Left renal pelvis (tissue), 4 donors: ENCODE results near the gene VPS13D. TPM values are rescaled to one million over a fixed set of nuclear protein-coding genes. Genes with fewer than 3 reads are reported as not detected.

Source experiments
- DNase-seq, 4 donors: peaks; one replicate each; pipeline ENCODE4 v3.0.0-alpha.2; 2013; ENCODE audit warnings: low read depth in 4 of 4, low spot score in 3 of 4
- polyA plus RNA-seq, 4 donors: library from polyadenylated mRNA; unstranded; fragments of 120-200 nt; gene quantifications; one replicate each; pipeline ENCODE4 v1.2.1, GENCODE V29; 2013; ENCODE audit not compliant: insufficient read length in 4 of 4

Gene VPS13D
- polyA plus RNA-seq, 4 donors = 28.6 to 32.3 (median 30.4) TPM

DNA sequence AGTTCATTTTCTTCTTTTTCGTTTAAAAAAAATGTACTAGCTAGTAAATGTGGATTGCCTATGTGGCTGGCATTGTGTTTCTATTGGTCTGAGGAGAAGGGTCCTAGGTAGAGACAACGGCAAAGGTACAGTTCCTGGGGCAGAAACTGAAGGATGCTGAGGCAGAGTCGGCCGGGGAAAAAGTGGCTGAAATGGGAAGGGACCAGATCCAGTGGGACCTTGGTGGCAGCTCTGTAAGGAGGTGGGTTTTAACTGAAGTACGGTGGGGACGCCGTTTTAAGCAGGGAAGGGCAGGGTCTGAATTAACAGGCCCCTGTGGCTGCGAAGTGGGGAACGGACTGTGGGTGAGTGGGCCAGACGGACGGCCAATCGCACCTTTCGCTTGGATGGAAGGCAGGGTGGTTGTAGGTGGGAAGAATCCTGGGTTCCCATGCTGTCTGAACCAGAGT is 420 bp upstream of the VPS13D start:
- no peak for DNase-seq

DNA sequence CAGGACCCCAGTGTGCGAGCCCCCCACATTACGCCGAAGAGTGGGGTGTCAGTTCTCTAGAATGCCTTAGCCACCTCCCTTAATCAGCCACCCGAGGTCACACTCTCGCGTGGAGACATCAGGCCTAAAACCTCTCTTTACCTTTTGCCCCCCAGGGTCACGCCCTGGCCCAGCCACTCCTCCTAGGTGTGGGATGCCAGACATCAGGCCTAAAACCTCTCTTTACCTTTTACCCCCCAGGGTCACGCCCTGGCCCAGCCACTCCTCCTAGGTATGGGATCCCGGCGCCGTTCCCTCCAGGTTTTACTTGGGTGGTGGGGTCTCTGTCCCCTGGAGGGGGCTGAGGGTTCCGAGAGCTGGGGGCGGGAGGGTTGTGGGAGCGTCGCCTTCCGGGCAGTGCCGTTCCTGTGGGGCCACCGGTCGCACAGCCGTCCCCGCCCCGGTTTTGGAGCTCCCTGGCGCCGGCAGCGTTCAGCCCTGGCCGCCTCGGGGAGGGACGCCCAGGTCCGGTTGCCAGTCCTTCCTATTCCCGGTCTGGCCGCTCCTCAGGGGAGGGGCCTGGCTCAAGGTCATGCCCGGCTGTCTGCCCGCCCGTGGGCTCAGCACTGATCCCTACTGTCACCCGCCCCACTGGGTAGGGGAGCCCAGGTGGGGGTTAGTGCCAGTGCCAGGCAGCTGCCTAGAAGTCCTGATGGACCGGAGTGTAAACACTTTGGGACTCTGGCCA is 882 bp downstream of the VPS13D start:
- DNase-seq = no peak

DNA sequence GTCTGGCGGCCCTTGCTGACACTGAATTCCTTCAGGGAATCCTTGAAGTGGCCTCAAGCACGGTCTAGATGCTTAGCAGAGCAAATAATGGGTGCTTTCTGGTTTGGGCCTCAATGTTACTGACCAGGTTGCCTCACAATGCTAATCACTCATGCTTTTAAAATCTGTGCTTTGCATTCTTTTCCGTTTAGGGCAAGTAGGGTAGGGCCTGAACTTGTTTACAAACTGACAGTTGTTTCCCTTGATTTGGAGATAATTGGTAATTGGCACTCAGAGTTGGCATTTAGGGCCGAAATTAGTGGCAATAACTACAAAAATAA is 1.4 kb downstream of the VPS13D start:
- DNase-seq = no peak

DNA sequence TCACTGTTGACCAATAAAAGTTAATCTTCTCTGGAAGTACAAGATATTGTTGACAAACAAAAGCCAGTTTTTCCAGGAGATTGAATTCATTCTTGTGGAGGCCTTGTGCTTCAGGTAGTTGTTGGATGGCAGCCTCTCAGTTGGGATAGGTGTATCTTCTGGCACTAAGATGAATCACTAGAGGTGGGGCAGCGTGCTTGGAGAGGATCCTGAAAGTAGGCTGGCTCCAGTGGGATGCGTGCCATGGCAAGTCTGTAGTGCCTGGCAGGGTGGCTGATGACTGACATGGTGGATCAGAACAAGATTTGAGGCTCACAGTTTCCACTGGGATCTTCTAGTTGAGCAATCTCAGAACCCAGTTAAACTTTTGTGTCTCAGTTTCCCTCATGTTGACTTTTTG is 2.4 kb downstream of the VPS13D start:
- DNase-seq = no peak

DNA sequence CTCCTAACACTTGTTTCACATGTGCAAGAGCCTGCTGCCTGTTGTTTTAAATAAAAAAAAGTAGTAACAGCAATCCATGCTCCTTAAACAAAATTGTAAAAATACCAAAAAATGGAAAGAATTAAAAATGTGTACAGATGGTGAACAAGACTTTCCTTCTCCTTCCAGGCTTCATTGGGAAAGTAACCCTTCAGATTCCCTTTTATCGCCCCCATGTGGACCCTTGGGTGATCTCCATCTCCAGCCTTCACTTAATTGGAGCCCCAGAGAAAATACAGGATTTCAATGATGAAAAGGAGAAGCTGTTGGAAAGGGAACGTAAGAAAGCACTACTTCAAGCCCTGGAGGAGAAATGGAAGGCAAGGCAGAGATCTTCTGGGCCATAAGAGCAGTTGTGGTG is 14.2 kb downstream of the VPS13D start:
- DNase-seq = no peak

DNA sequence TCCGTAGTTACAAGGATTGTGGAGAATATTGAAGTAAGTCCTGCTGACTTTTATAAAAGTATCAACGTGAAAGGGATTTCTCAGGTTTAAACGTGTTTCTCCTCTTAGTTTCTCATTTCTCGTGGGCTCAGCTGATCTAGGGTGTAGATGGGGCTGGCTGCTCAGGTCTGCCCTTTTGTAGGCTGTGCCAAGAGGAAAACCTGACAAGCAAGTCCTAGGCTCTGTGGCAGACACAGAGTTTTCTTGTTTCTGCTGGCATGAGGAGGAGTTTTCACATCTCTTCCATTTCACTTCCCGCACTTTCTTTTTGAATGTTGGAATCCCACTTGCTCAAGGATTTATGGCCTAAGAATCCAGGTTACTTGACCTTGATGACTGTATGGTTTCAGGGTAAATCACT is 14.8 kb downstream of the VPS13D start:
- DNase-seq = no peak

DNA sequence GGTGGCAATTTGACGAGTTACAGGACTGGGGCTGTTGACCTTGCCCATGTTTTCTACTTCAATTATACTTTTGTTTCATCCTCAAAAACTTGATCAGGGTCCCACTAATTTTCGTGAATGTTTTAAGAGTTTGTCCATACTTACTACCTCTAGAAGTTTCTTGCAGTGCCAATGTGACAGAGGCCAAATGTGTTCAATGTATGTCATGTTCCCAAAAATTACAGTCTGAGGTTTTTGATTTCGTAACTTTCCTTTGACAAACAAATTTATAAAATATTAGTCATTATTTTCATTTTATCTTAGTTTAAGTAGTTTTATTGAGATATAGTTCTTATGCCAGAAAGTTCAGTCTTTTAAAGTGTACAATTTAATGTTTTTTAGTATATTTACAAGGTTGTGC is 15.3 kb downstream of the VPS13D start:
- no peak for DNase-seq

DNA sequence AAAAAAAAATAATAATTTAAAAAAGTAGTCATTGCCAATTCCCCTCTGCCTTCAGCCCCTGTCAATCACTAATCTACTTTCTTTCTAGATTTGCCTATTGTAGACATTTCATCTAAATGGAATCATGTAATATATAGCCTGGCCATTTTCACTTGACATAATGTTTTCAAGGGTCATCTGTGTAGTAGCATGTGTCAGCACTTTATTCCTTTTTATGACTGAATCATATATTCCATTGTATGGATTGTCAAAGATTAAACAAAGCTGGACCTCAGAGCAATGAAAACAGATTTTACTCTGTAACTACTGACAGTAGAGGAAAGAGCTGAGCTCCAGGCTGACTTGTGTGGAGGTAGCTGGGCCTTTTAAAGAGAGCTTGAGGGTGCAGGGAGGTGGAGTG is 15.9 kb downstream of the VPS13D start:
- DNase-seq = no peak

DNA sequence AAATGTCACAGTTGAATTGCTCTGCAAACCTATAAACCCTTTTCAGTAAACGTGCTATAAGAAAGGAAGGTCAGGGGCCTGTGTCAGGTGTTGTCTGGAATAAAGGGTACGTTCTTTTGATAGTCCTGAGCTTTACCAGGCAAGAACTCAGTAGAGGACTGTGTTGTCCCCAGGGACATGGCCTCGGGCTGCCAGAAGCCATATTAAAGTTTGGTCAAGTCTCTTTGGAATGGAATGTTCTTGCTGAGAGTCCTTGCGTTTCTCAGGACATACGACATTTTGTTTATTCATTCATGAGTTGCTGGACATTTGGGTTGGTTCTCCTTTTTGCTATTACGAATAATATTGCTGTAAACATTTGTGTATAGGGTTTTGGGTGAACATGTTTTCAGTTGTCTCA is 16.8 kb downstream of the VPS13D start:
- DNase-seq = no peak

DNA sequence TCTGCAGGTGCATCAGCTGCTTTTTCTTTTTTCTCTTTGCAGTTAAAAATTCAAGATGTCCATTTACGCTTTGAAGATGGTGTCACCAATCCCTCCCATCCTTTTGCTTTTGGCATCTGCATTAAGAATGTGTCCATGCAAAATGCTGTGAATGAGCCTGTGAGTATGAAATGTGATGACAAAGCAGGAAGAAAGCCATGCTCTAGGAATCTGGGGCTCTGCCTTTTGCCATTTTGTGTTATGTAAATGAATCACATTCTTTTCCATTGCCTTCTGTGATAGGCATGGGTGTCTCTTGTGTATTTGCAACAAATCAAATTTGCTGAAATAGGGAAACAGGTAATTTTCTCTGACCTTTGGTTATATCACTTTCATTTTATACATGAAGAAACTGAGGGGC is 19.4 kb downstream of the VPS13D start:
- DNase-seq = no peak

DNA sequence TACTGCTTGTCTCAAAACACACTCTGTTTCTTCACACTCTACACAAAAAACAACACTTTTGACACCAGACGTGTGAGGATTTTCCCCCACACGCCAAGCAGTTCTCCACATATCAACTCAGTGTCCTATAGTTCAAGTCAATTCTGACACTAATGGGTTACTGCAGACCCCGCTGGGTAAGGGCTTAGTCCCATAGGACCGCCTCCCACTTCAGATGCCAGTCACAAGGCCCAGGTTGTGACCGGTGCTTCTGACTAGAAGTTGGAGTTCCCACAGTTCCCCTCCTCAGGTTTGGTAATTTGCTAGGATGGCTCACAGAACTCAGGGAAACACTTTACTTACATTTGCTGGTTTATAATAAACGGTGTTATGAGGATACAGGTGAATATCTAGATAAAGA is 19.9 kb downstream of the VPS13D start:
- no peak for DNase-seq

DNA sequence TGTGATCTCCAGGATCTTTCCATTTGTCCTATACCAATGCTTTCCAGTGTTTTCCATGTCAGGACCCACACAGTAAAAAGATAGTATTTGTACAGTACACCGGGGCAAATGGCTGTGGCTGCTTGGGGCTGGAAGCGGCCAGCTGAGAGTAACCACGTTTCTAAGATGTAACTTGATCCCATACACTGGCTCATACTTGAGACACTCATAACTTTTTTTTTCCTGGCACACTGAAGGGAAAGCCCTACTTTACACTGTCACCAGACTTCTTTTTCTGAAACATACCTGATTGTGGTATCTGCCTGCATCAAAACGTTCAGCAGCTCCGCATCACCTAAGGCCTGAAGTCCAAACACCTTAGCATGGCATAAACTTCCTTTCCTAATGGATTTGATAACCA is 21.6 kb downstream of the VPS13D start:
- no peak for DNase-seq

DNA sequence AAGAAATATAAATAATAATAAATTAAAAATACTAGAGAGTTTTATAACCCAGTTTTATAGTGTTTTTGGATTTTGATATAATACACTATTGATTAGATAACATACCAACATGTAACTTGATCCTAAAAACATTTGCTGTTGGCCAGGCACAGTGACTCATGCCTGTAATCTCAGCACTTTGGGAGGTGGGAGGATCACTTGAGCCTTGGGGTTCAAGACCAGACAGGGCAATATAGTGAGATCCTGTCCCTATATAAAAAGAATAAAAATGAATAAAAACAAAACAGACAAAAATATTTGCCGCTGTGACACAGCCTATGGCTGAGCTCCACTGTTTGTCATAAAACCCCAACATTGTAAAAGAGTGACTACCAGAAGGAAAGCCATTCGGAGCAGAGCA is 26.1 kb downstream of the VPS13D start:
- no peak for DNase-seq

DNA sequence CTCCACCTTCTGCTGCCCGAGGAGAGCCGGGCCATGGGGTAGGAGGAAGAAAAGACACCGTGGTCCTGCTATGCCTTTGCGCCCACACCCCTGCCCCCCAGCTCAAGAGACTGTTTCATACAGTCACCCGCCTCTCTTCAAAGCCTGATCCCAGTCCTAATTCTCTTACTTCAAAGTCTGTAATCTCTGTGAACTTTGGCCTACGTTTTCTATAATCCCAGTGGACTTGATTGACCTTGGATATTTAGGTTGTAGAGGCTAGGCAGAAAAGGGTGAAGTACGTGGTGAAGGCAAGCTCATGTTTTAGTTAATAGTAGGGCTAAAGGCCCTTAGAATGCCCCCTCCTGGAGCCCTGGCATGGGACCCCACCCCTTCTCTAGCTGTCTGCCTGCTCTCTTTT is 28.4 kb downstream of the VPS13D start:
- no peak for DNase-seq

DNA sequence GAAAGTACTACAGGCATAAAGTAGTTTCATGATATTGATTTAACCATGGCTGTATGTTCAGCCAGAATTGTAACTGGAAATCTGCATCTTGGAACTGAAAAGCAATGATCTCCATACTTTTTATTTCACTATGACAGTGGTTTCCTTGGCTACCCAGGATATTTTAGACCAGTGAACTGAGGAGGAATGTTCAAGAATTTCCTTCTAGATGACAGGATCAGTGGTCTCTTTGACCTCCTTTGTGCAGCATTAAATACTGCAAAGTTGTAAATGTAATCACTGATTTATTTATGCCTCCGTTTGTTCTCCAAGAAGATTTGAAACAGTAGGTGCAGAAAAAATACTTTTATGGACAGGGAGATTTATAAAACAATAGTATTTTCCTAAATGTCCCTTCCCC is 39.5 kb downstream of the VPS13D start:
- DNase-seq = no peak

DNA sequence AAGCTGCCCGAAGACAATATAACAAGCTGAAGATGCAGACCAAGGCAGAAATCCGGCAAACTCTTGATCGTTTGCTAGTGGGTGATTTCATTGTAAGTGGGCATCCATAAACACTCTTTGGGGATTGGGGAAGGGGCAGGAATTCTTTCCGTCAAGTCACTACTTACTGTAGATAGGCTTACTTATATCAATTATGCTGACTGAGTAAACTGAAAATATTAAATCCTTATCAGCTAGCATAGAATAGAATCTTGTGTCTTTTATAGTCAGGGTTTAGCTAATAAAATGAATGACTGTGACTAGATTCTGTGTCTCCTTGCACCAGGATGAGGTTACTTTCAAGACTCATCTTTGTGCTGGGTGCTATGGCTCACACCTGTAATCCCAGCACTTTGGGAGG is 41.2 kb downstream of the VPS13D start:
- DNase-seq = no peak

DNA sequence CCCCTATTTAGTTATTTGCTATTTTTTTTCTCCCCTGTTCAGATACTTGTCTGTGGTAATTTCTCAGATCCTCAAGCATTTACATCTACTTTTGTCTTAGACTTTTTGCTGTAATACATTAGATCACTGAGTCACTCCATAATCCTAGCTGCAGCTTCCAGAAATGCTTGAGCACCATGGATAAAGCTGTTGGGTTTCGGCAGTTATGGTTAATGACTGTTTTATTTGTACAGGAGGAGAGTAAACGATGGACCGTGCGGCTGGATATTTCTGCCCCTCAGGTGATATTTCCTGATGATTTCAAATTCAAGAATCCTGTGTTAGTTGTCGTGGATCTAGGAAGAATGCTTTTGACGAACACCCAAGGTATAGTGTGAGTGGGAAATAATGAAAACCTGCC is 42.9 kb downstream of the VPS13D start:
- no peak for DNase-seq

DNA sequence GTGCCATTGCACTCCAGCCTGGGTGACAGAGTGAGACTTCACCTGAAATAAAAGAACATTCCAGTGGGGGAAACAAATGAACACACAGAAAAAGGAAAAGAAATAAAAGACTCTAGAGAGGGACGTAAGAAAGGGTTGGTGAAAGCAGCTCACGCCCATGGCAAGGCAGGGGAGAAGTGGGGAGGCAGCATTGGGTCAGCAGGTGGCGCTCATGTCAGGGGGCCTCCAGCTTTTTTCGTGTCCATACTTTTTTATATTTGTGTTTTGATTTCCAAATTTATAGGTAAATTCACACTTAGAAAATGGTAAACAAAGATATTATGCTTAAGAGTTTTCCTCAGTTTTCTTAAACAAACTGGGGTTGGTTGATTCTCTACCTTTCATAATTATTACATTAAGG is 45.5 kb downstream of the VPS13D start:
- no peak for DNase-seq

DNA sequence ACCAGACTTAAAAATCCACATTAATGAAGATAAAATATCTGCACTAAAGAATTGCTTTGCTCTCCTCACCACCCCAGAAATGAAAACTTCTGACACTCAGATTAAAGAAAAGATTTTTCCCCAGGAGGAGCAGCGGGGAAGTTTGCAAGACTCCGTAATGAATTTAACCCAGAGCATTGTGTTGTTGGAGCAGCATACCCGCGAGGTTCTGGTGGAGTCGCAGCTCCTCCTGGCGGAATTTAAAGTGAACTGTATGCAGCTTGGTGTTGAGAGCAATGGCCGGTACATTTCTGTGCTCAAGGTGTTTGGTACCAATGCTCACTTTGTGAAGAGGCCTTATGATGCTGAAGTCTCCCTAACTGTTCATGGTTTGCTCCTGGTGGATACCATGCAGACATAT is 46.4 kb downstream of the VPS13D start:
- peak in 2 of 4 donors; percentile 12 to 21 for DNase-seq

DNA sequence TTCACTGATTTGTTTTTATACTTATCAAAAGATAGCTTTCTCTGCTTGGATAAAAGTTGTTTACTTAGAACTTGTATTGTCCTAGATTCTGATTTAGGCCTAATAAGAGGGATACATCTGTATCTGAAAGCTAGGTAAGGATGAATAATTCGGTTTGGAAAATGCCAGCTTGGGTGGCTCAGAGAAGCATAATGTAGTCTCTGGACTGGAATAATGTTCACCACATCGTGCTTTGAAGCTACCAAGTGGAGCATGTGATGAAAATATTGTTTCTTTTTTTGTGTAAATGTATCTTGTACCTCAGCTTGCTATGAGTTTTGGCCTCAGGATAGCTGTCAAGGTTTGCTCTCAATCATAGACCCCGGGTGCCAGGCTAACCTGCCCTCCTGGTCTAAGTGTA is 49.2 kb downstream of the VPS13D start:
- no peak for DNase-seq

DNA sequence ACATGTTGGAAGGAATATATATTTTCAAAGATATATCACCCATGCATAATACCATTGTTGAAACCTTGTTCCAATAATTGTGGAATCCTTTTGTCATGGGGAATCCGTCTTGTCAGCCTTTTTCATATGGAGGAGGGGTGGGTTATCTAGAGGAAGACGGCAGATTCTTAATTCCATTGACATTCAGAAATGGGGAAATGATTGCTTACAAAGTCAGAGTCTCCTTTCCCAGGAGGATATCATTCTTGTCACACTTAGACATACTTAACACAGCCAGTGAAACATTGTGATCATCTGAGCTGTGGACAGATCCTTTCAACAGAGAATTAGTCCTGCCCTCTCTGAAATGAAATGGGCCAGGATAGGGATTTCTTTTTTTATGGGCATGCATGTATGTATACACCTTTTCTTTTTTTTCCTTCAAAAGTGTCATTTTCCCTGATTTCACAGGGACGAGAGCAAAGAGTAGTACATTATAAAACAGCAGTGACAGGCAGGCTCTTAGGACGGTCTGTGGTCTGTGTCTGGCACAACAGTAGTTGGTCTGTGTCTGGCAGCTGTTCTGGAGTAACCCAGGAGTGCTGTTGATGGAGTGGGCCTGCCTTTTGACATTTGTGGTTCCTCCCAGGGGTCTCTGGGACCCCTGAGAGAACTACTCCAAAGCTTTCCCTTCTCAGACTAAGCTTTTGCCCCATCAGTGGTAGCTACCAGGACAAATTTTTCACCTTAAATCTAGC is 50.1 kb downstream of the VPS13D start:
- no peak for DNase-seq

DNA sequence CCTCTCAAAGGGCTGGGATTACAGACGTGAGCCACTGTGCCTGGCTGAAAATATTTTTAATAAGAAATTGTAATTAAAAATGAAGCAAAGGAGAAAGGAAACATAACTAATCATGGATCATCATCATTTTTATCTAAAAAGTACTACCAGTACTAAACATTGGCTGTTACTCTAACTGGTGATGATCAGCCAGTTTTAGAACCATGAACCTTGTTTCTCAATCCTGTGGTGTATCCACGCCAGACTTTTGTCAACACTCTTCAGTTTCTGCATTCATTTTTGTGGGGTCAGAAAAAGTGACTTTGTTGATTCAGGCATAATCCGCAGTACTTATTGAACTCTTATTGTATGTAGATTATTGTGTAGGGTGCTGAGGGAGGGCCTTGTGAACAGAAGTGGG is 52.3 kb downstream of the VPS13D start:
- no peak for DNase-seq

DNA sequence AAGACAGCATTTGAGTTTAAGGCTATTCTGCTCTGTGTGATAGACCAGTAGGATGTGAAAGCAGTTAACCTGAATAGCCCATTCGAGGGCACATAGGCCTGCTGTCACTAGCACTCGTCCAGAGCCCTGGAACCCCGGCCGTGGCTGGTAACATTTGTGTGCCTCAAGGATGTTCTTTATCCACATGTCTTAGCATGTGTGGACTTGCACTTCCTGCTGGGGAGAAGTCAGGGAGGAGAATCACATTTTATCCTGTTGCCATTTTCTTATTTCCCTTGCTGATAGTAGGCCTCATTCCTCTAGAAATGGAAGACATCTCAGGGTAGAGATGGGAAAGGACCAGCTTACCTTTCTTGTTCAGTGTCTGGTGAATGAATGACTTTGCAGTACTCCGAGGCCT is 54.7 kb downstream of the VPS13D start:
- no peak for DNase-seq
